Measurements from ENCODE around the gene NPHP4.

NPHP4 gene

GRCh38 chr1:5818755-5819154 lies 173.5 kb downstream of the NPHP4 start:
- ATAC-seq, result no peak
- no peak for TF ChIP-seq BACH2 (CRISPR knock-in tag; IDR thresholded peaks at IDR 0.05; ENCODE audit: borderline replicate concordance)
- TF ChIP-seq SNAI2 (CRISPR knock-in tag; IDR thresholded peaks at IDR 0.05), result no peak
- no peak for TF ChIP-seq CSDC2 (CRISPR knock-in tag; IDR thresholded peaks at IDR 0.05)
- TF ChIP-seq ZNF8 (CRISPR knock-in tag; IDR thresholded peaks at IDR 0.05), result no peak
- TF ChIP-seq ARNTL (CRISPR knock-in tag; IDR thresholded peaks at IDR 0.05; ENCODE audit: borderline replicate concordance, low read depth), result no peak
- no peak for TF ChIP-seq TCF4 (CRISPR knock-in tag; IDR thresholded peaks at IDR 0.05; ENCODE audit: borderline replicate concordance)
- no peak for TF ChIP-seq ZFP3 (CRISPR knock-in tag; IDR thresholded peaks at IDR 0.05)
- no peak for TF ChIP-seq ZNF565 (CRISPR knock-in tag; conservative IDR thresholded peaks at IDR 0.05; ENCODE audit: low read depth)
- TF ChIP-seq TOX (CRISPR knock-in tag; IDR thresholded peaks at IDR 0.05; ENCODE audit: borderline replicate concordance), result no peak
- TF ChIP-seq OSR1 (CRISPR knock-in tag; IDR thresholded peaks at IDR 0.05), result no peak
- TF ChIP-seq POU6F1 (CRISPR knock-in tag; IDR thresholded peaks at IDR 0.05; ENCODE audit: borderline replicate concordance, low read depth), result no peak
- no peak for TF ChIP-seq RARB (CRISPR knock-in tag; IDR thresholded peaks at IDR 0.05)
- no peak for TF ChIP-seq ZNF70 (CRISPR knock-in tag; IDR thresholded peaks at IDR 0.05)
- TF ChIP-seq TSHZ2 (CRISPR knock-in tag; IDR thresholded peaks at IDR 0.05), result no peak
- TF ChIP-seq CSRNP3 (CRISPR knock-in tag; IDR thresholded peaks at IDR 0.05), result no peak
- TF ChIP-seq CREB5 (CRISPR knock-in tag; IDR thresholded peaks at IDR 0.05; ENCODE audit: low read depth), result no peak
- TF ChIP-seq ESRRG (CRISPR knock-in tag; IDR thresholded peaks at IDR 0.05), result no peak

GRCh38 chr1:5815716-5816115 lies 176.5 kb downstream of the NPHP4 start:
- no peak for ATAC-seq
- TF ChIP-seq PPARA (CRISPR knock-in tag; IDR thresholded peaks at IDR 0.05; ENCODE audit: borderline replicate concordance) (no peak), CSRNP3 (CRISPR knock-in tag; IDR thresholded peaks at IDR 0.05) (no peak), TOX (CRISPR knock-in tag; IDR thresholded peaks at IDR 0.05; ENCODE audit: borderline replicate concordance) (no peak), BACH2 (CRISPR knock-in tag; IDR thresholded peaks at IDR 0.05; ENCODE audit: borderline replicate concordance) (no peak)

GRCh38 chr1:5815211-5815610 lies 177.0 kb downstream of the NPHP4 start:
- TF ChIP-seq ZNF8 (CRISPR knock-in tag; IDR thresholded peaks at IDR 0.05) (no peak), TOX (CRISPR knock-in tag; IDR thresholded peaks at IDR 0.05; ENCODE audit: borderline replicate concordance) (no peak), ARNTL (CRISPR knock-in tag; IDR thresholded peaks at IDR 0.05; ENCODE audit: borderline replicate concordance, low read depth) (no peak), ZFP30 (CRISPR knock-in tag; IDR thresholded peaks at IDR 0.05) (no peak), PATZ1 (CRISPR knock-in tag; IDR thresholded peaks at IDR 0.05; ENCODE audit: borderline replicate concordance) (no peak), BACH2 (CRISPR knock-in tag; IDR thresholded peaks at IDR 0.05; ENCODE audit: borderline replicate concordance) (no peak), OSR1 (CRISPR knock-in tag; IDR thresholded peaks at IDR 0.05) (no peak), POU6F1 (CRISPR knock-in tag; IDR thresholded peaks at IDR 0.05; ENCODE audit: borderline replicate concordance, low read depth) (no peak), ZNF565 (CRISPR knock-in tag; conservative IDR thresholded peaks at IDR 0.05; ENCODE audit: low read depth) (no peak), CSRNP3 (CRISPR knock-in tag; IDR thresholded peaks at IDR 0.05) (no peak)

More at GRCh38 chr1:5815211-5815610, 177.0 kb downstream of the NPHP4 start:
- no peak for ATAC-seq
